Thyroid gland (tissue), 4 donors: ENCODE results near the gene OR5K3. TPM values are rescaled to one million over a fixed set of nuclear protein-coding genes. Genes with fewer than 3 reads are reported as not detected.
A peak's percentile ranks its signal among the peaks of the same experiment; 100 is the strongest.

ENCODE experiments used
- DNase-seq, 2 donors: peaks; one replicate each; pipeline ENCODE4 v3.0.0-alpha.2; 2019
- H3K27ac ChIP-seq, 3 donors: fragments of 200-600 bp; sonication (generic); 1 replicate in 2 of 3; 2 replicates in 1 of 3; pipeline ENCODE4 v1.5.1; 2016 to 2019; ENCODE audit warnings: mild to moderate bottlenecking in 1 of 3, moderate library complexity in 1 of 3
- H3K27me3 ChIP-seq: fragments of 200-600 bp; sonication (generic); one replicate; pipeline ENCODE4 v1.5.1; 2019
- H3K36me3 ChIP-seq, 2 donors: fragments of 200-600 bp; sonication (generic); one replicate each; pipeline ENCODE4 v1.5.1; 2016 to 2019
- H3K4me1 ChIP-seq, 2 donors: fragments of 200-600 bp; sonication (generic); one replicate each; pipeline ENCODE4 v1.5.1; 2017 to 2019
- H3K4me3 ChIP-seq, 3 donors: fragments of 200-600 bp; sonication (generic); replicated peaks in 1 of 3; 1 replicate in 2 of 3; 2 replicates in 1 of 3; pipeline ENCODE4 v1.5.1; 2016; ENCODE audit warnings: mild to moderate bottlenecking in 1 of 3
- H3K9me3 ChIP-seq: fragments of 200-600 bp; sonication (generic); one replicate; pipeline ENCODE4 v1.5.1; 2017
- CTCF ChIP-seq, 6 experiments: fragments of 200-600 bp in 3 of 6; fragments of 450-650 bp in 3 of 6; sonication (generic) in 3 of 6; IDR thresholded peaks; one replicate each; pipeline ENCODE4 v1.5.1; 2016 to 2019; ENCODE audit warnings: antibody characterized with exemption in 6 of 6, mild to moderate bottlenecking in 2 of 6, inconsistent platforms in 1 of 6, moderate library complexity in 1 of 6
- POLR2A ChIP-seq, 2 donors: fragments of 450-650 bp; IDR thresholded peaks; one replicate each; pipeline ENCODE4 v1.6.1; 2017; ENCODE audit warnings: antibody characterized with exemption in 2 of 2, mild to moderate bottlenecking in 2 of 2, moderate library complexity in 1 of 2
- WGBS, 2 donors: methylation state at CpG; one replicate each; pipeline ENCODE4 v1.1.5; 2017; 5-methylcytosine and 5-hydroxymethylcytosine counted together
- intact Hi-C: fragments of 100-400 bp; cut with DNase I; formaldehyde crosslinking; loops from one replicate; pipeline ENCODE4 v1.15.1; 2023
- total RNA-seq, 4 donors: library from RNA; depleted of rRNA; stranded (reverse); fragments of >200 nt; gene quantifications; one replicate each; pipeline ENCODE4 v1.2.3, GENCODE V29; 2016

OR5K3 gene
- total RNA-seq, 4 donors from 2014 or later = not detected

GRCh38 chr3:98359250-98359649, 31.2 kb upstream of the OR5K3 start:
- intact Hi-C loops = no loop called here
- Histone ChIP-seq H3K9me3 (no peaks in the 10 kb centered on the region), H3K4me3 (no peak overlapping the region), H3K36me3 (no peaks in the 10 kb centered on the region), H3K27me3 (no peaks in the 10 kb centered on the region), H3K4me1 (no peaks in the 10 kb centered on the region), H3K27ac (no peak overlapping the region)
- TF ChIP-seq POLR2A (IDR thresholded peaks at IDR 0.05) (no peak), CTCF (IDR thresholded peaks at IDR 0.05) (no peak)
- DNase-seq = no peak

- Histone ChIP-seq H3K4me3 (no peak overlapping the region), H3K36me3 (no peaks in the 10 kb centered on the region), H3K9me3 (no peaks in the 10 kb centered on the region), H3K4me1 (no peaks in the 10 kb centered on the region), H3K27me3 (no peaks in the 10 kb centered on the region), H3K27ac (no peak overlapping the region)
- intact Hi-C loops = no loop called here
- WGBS, 2 donors = 33 to 44% methylated on average over 1 of the region's 1 CpG
- TF ChIP-seq POLR2A (IDR thresholded peaks at IDR 0.05) (no peak), CTCF (IDR thresholded peaks at IDR 0.05) (no peak)
- no peak for DNase-seq
Observed at GRCh38 chr3:98359993-98360675, 30.3 kb upstream of the OR5K3 start.

- Histone ChIP-seq H3K27ac (no peak overlapping the region), H3K4me3 (no peak overlapping the region), H3K36me3 (no peaks in the 10 kb centered on the region), H3K4me1 (no peaks in the 10 kb centered on the region), H3K27me3 (no peaks in the 10 kb centered on the region), H3K9me3 (no peaks in the 10 kb centered on the region)
- DNase-seq = no peak
- WGBS, 2 donors = 89 to 97% methylated on average over 3 of the region's 3 CpGs
- TF ChIP-seq POLR2A (IDR thresholded peaks at IDR 0.05) (no peak), CTCF (IDR thresholded peaks at IDR 0.05) (no peak)
- intact Hi-C loops = no loop called here
Observed at GRCh38 chr3:98360681-98361080, 29.8 kb upstream of the OR5K3 start.

- 60 to 79% methylated on average over 2 of the region's 2 CpGs for WGBS, 2 donors
- intact Hi-C loops = no loop called here
- Histone ChIP-seq H3K27me3 (no peaks in the 10 kb centered on the region), H3K36me3 (no peaks in the 10 kb centered on the region), H3K4me3 (no peak overlapping the region), H3K27ac (no peak overlapping the region), H3K9me3 (no peaks in the 10 kb centered on the region), H3K4me1 (no peaks in the 10 kb centered on the region)
- no peak for TF ChIP-seq POLR2A (IDR thresholded peaks at IDR 0.05)
- no peak for TF ChIP-seq CTCF (IDR thresholded peaks at IDR 0.05)
- peak in 1 of 2 donors; percentile 11 for DNase-seq
Observed at GRCh38 chr3:98361289-98361688, 29.2 kb upstream of the OR5K3 start.

GRCh38 chr3:98367464-98368246, 22.8 kb upstream of the OR5K3 start:
- Histone ChIP-seq H3K36me3 (no peaks in the 10 kb centered on the region), H3K27ac (no peak overlapping the region), H3K4me1 (no peaks in the 10 kb centered on the region), H3K27me3 (no peaks in the 10 kb centered on the region), H3K4me3 (no peak overlapping the region), H3K9me3 (no peaks in the 10 kb centered on the region)
- TF ChIP-seq CTCF (IDR thresholded peaks at IDR 0.05) = no peak
- TF ChIP-seq POLR2A (IDR thresholded peaks at IDR 0.05) = no peak
- WGBS, 2 donors = 76 to 90% methylated on average over 4 of the region's 4 CpGs
- intact Hi-C loops = no loop called here
- no peak for DNase-seq
